Nephron (organoid): Measurements from ENCODE around the gene RNF222.

Experiments
- H3K27ac Mint-ChIP-seq, 3 experiments: 2 replicates each; pipeline ENCODE4 v1.8.0; 2020; ENCODE audit warnings: mixed read lengths in 3 of 3, mild to moderate bottlenecking in 2 of 3, moderate library complexity in 1 of 3
- H3K27me3 Mint-ChIP-seq: 2 replicates; pipeline ENCODE4 v1.8.0; 2021; ENCODE audit warnings: low read depth, mild to moderate bottlenecking, moderate library complexity, mixed read lengths
- H3K36me3 Mint-ChIP-seq: 2 replicates; pipeline ENCODE4 v1.8.0; 2020; ENCODE audit warnings: low read depth, mixed read lengths
- H3K4me1 Mint-ChIP-seq: 2 replicates; pipeline ENCODE4 v1.8.0; 2020; ENCODE audit warnings: mixed read lengths
- H3K4me3 Mint-ChIP-seq, 3 experiments: 2 replicates each; pipeline ENCODE4 v1.8.0; 2020; ENCODE audit warnings: mild to moderate bottlenecking in 3 of 3, mixed read lengths in 3 of 3, moderate library complexity in 2 of 3
- H3K9me3 Mint-ChIP-seq: 2 replicates; pipeline ENCODE4 v1.8.0; 2020; ENCODE audit warnings: mixed read lengths
- TF ChIP-seq, protein P1 (sequence below), 3 experiments: fragments of 200-600 bp; sonication (generic); IDR thresholded peaks; one replicate each; pipeline ENCODE4 v1.5.0; 2021; ENCODE audit warnings: antibody characterized with exemption in 3 of 3; ENCODE audit not compliant: unreplicated experiment in 3 of 3

The RNF222 gene

GRCh38 chr17:8419305-8419704 is 21.7 kb upstream of the RNF222 start:
- TF ChIP-seq, protein P1, sequence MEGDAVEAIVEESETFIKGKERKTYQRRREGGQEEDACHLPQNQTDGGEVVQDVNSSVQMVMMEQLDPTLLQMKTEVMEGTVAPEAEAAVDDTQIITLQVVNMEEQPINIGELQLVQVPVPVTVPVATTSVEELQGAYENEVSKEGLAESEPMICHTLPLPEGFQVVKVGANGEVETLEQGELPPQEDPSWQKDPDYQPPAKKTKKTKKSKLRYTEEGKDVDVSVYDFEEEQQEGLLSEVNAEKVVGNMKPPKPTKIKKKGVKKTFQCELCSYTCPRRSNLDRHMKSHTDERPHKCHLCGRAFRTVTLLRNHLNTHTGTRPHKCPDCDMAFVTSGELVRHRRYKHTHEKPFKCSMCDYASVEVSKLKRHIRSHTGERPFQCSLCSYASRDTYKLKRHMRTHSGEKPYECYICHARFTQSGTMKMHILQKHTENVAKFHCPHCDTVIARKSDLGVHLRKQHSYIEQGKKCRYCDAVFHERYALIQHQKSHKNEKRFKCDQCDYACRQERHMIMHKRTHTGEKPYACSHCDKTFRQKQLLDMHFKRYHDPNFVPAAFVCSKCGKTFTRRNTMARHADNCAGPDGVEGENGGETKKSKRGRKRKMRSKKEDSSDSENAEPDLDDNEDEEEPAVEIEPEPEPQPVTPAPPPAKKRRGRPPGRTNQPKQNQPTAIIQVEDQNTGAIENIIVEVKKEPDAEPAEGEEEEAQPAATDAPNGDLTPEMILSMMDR (IDR thresholded peaks at IDR 0.05; ENCODE audit: unreplicated experiment in 3 of 3), result no peak
- no peak overlapping the region for H3K27ac Mint-ChIP-seq
- no peaks in the 10 kb centered on the region for H3K36me3 Mint-ChIP-seq
- peaks cover 40% of the 10 kb centered on the region for H3K27me3 Mint-ChIP-seq
- H3K9me3 Mint-ChIP-seq, result no peaks in the 10 kb centered on the region
- no peak overlapping the region for H3K4me3 Mint-ChIP-seq
- H3K4me1 Mint-ChIP-seq, result peaks cover 10% of the 10 kb centered on the region

DNA sequence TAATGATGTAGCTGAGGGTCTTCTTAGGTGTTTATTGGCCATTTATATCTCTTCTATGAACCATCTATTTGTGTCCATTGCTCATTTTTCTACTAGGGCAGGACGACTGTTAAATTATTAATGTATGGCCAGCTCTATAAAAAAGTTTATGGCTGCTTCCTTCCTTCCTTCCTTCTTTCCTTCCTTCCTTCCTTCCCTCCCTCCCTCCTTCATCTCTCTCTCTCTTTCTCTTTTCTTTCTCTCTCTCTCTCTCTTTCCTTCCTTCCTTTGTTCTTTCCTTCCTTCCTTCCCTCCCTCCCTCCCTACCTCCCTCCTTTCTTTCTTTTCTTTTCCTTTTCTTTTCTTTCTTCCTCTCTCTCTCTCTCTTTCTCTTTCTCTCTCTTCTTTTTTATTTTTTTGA is 20.8 kb upstream of the RNF222 start:
- H3K4me1 Mint-ChIP-seq, result peaks cover 10% of the 10 kb centered on the region
- H3K36me3 Mint-ChIP-seq, result no peaks in the 10 kb centered on the region
- H3K9me3 Mint-ChIP-seq, result no peaks in the 10 kb centered on the region
- H3K27me3 Mint-ChIP-seq, result peaks cover 40% of the 10 kb centered on the region
- H3K27ac Mint-ChIP-seq, result no peak overlapping the region
- TF ChIP-seq, protein P1 (IDR thresholded peaks at IDR 0.05; ENCODE audit: unreplicated experiment in 3 of 3), result no peak
- H3K4me3 Mint-ChIP-seq, result no peak overlapping the region

DNA sequence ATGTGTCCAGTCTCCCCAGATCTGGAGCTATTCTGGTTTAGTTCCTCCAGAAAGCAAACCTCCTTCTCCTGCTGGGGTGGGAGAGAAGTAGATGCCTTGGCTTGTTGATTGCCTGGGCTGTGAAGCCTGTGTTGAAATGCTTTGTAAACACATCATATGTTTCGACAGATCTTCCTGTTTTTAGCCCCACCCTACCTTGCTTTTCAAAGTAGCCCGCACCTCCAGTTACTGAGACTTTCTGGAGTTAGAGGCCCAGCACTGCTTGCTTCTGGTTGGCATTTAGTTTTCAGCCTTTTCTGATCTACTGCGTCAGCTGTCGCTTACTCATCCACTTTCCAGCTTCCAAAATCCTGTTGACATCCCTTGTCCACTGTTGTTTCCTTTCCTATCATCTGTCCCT is 20.2 kb upstream of the RNF222 start:
- Mint-ChIP-seq H3K4me3 (no peak overlapping the region), H3K9me3 (no peaks in the 10 kb centered on the region), H3K36me3 (no peaks in the 10 kb centered on the region), H3K27me3 (peaks cover 43% of the 10 kb centered on the region), H3K4me1 (peaks cover 10% of the 10 kb centered on the region), H3K27ac (no peak overlapping the region)
- TF ChIP-seq, protein P1 (IDR thresholded peaks at IDR 0.05; ENCODE audit: unreplicated experiment in 3 of 3), result no peak

GRCh38 chr17:8413938-8414337 is 16.3 kb upstream of the RNF222 start:
- no peak overlapping the region for H3K4me3 Mint-ChIP-seq
- no peaks in the 10 kb centered on the region for H3K4me1 Mint-ChIP-seq
- H3K9me3 Mint-ChIP-seq, result no peaks in the 10 kb centered on the region
- H3K27ac Mint-ChIP-seq, result no peak overlapping the region
- no peaks in the 10 kb centered on the region for H3K36me3 Mint-ChIP-seq
- H3K27me3 Mint-ChIP-seq, result peaks cover 34% of the 10 kb centered on the region
- TF ChIP-seq, protein P1 (IDR thresholded peaks at IDR 0.05; ENCODE audit: unreplicated experiment in 3 of 3), result no peak

GRCh38 chr17:8413328-8413727 is 15.7 kb upstream of the RNF222 start:
- no peak overlapping the region for H3K27ac Mint-ChIP-seq
- H3K27me3 Mint-ChIP-seq, result peaks cover 31% of the 10 kb centered on the region
- no peaks in the 10 kb centered on the region for H3K4me1 Mint-ChIP-seq
- TF ChIP-seq, protein P1 (IDR thresholded peaks at IDR 0.05; ENCODE audit: unreplicated experiment in 3 of 3), result no peak
- H3K9me3 Mint-ChIP-seq, result no peaks in the 10 kb centered on the region
- no peak overlapping the region for H3K4me3 Mint-ChIP-seq
- H3K36me3 Mint-ChIP-seq, result no peaks in the 10 kb centered on the region

DNA sequence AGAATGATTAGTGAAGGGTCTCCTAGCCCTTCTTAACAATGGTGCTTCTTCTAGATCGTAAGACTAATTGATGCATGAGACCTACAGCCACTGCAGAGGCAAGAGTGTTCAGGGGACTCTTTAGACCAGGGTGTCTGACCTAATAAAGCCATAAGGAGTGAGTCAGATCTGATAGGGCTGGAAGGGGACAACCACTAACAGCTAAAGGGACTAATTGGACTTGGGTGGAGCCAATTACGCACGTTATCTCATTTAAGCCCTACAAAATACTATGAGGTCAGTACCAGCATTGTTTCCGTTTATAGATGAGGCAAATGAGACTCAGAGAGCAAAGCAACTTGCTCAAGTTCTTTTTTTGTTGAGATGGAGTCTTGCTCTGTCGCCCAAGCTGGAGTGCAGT is 14.5 kb upstream of the RNF222 start:
- H3K4me3 Mint-ChIP-seq, result no peak overlapping the region
- H3K36me3 Mint-ChIP-seq, result no peaks in the 10 kb centered on the region
- H3K27ac Mint-ChIP-seq, result no peak overlapping the region
- H3K27me3 Mint-ChIP-seq, result peaks cover 28% of the 10 kb centered on the region
- TF ChIP-seq, protein P1 (IDR thresholded peaks at IDR 0.05; ENCODE audit: unreplicated experiment in 3 of 3), result no peak
- no peaks in the 10 kb centered on the region for H3K9me3 Mint-ChIP-seq
- no peaks in the 10 kb centered on the region for H3K4me1 Mint-ChIP-seq
